Skeletal muscle satellite cell (primary cell): ENCODE results near the gene SMYD3.

ENCODE experiments used
- H3K27me3 ChIP-seq: 2 replicates; pipeline ENCODE4 v1.7.0; 2013; ENCODE audit warnings: low read length; ENCODE audit not compliant: control insufficient read depth, insufficient read depth
- H3K36me3 ChIP-seq: 2 replicates; pipeline ENCODE4 v1.7.0; 2013; ENCODE audit warnings: mild to moderate bottlenecking, control low read depth, low read length; ENCODE audit not compliant: insufficient read depth
- H3K4me1 ChIP-seq: 2 replicates; pipeline ENCODE4 v1.7.0; 2013; ENCODE audit warnings: low read length; ENCODE audit not compliant: control insufficient read depth, insufficient read depth
- H3K4me2 ChIP-seq: 2 replicates; pipeline ENCODE4 v1.7.0; 2013; ENCODE audit warnings: mild to moderate bottlenecking, low read length
- H3K4me3 ChIP-seq: 2 replicates; pipeline ENCODE4 v1.7.0; 2013; ENCODE audit warnings: low read length
- H3K9ac ChIP-seq: 2 replicates; pipeline ENCODE4 v1.7.0; 2013; ENCODE audit warnings: mild to moderate bottlenecking, low read depth, low read length, moderate library complexity
- H3K9me3 ChIP-seq: replicated peaks from 2 replicates; pipeline ENCODE4 v1.7.0; 2013; ENCODE audit warnings: mild to moderate bottlenecking, control low read depth, low read length

Gene SMYD3

GRCh38 chr1:246179401-246179800 lies 327.7 kb downstream of the SMYD3 start:
- H3K27me3 ChIP-seq: no peaks in the 10 kb centered on the region
- H3K4me1 ChIP-seq: peaks cover 5% of the 10 kb centered on the region
- H3K9ac ChIP-seq: no peak overlapping the region
- H3K4me2 ChIP-seq: no peak overlapping the region
- H3K9me3 ChIP-seq: no peaks in the 10 kb centered on the region
- H3K4me3 ChIP-seq: no peak overlapping the region
- H3K36me3 ChIP-seq: no peaks in the 10 kb centered on the region

DNA sequence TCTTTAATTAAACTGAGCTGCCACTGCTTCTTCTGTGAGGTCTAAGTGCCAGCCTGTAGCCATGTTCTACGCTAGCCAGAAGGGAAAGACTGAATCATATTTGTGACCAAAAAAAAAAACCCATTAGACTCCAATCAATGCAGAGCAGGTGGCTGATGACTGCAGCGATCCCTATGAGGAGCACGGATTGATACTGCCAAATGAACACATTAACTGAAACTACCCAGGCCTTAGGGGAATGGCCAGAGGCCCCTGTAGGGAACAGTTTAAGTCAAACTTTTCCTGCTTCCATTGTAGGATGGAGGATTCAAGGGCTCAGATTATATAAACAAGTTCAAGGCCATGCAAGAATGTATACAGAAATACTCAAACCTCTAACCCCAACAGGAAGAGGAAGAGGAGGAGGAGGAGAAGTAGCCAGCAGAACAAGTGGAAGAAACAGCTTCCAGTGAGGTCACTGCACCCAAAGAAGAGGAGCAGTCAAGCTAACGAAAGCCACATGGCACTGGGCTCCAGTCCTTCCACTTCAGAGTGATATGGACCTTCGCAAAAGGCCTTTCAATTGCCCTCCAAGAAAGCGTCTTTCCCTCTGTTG lies 328.3 kb downstream of the SMYD3 start:
- Histone ChIP-seq H3K9me3 (no peaks in the 10 kb centered on the region), H3K4me1 (peaks cover 5% of the 10 kb centered on the region), H3K36me3 (no peaks in the 10 kb centered on the region), H3K9ac (no peak overlapping the region), H3K4me3 (no peak overlapping the region), H3K4me2 (no peak overlapping the region), H3K27me3 (no peaks in the 10 kb centered on the region)

- no peak overlapping the region for H3K9ac ChIP-seq
- H3K4me1 ChIP-seq: peaks cover 5% of the 10 kb centered on the region
- no peaks in the 10 kb centered on the region for H3K27me3 ChIP-seq
- no peak overlapping the region for H3K4me2 ChIP-seq
- no peak overlapping the region for H3K4me3 ChIP-seq
- H3K36me3 ChIP-seq: no peaks in the 10 kb centered on the region
- H3K9me3 ChIP-seq: no peaks in the 10 kb centered on the region
Measured at GRCh38 chr1:246176126-246177024, 330.7 kb downstream of the SMYD3 start.

GRCh38 chr1:246170574-246171261 lies 336.4 kb downstream of the SMYD3 start:
- H3K4me3 ChIP-seq: no peak overlapping the region
- no peaks in the 10 kb centered on the region for H3K9me3 ChIP-seq
- no peaks in the 10 kb centered on the region for H3K27me3 ChIP-seq
- no peaks in the 10 kb centered on the region for H3K4me1 ChIP-seq
- no peaks in the 10 kb centered on the region for H3K36me3 ChIP-seq
- no peak overlapping the region for H3K9ac ChIP-seq
- H3K4me2 ChIP-seq: no peak overlapping the region

- no peaks in the 10 kb centered on the region for H3K9me3 ChIP-seq
- H3K4me1 ChIP-seq: no peaks in the 10 kb centered on the region
- H3K9ac ChIP-seq: no peak overlapping the region
- no peaks in the 10 kb centered on the region for H3K36me3 ChIP-seq
- no peak overlapping the region for H3K4me3 ChIP-seq
- no peak overlapping the region for H3K4me2 ChIP-seq
- H3K27me3 ChIP-seq: no peaks in the 10 kb centered on the region
Measured at GRCh38 chr1:246169486-246169885, 337.6 kb downstream of the SMYD3 start.

- Histone ChIP-seq H3K4me2 (no peak overlapping the region), H3K4me3 (no peak overlapping the region), H3K36me3 (no peaks in the 10 kb centered on the region), H3K9me3 (no peaks in the 10 kb centered on the region), H3K27me3 (no peaks in the 10 kb centered on the region), H3K4me1 (no peaks in the 10 kb centered on the region), H3K9ac (no peak overlapping the region)
Measured at GRCh38 chr1:246169019-246169418, 338.1 kb downstream of the SMYD3 start.

GRCh38 chr1:246166841-246167240 lies 340.2 kb downstream of the SMYD3 start:
- H3K9ac ChIP-seq: no peak overlapping the region
- no peak overlapping the region for H3K4me2 ChIP-seq

GRCh38 chr1:246165826-246166709 lies 341.0 kb downstream of the SMYD3 start:
- Histone ChIP-seq H3K9ac (no peak overlapping the region), H3K4me1 (peaks cover 4% of the 10 kb centered on the region), H3K4me3 (no peak overlapping the region), H3K27me3 (no peaks in the 10 kb centered on the region), H3K9me3 (no peaks in the 10 kb centered on the region), H3K4me2 (no peak overlapping the region), H3K36me3 (no peaks in the 10 kb centered on the region)

More at GRCh38 chr1:246166841-246167240, 340.2 kb downstream of the SMYD3 start:
- no peaks in the 10 kb centered on the region for H3K4me1 ChIP-seq
- H3K27me3 ChIP-seq: no peaks in the 10 kb centered on the region
- no peaks in the 10 kb centered on the region for H3K36me3 ChIP-seq
- no peak overlapping the region for H3K4me3 ChIP-seq
- H3K9me3 ChIP-seq: no peaks in the 10 kb centered on the region

DNA sequence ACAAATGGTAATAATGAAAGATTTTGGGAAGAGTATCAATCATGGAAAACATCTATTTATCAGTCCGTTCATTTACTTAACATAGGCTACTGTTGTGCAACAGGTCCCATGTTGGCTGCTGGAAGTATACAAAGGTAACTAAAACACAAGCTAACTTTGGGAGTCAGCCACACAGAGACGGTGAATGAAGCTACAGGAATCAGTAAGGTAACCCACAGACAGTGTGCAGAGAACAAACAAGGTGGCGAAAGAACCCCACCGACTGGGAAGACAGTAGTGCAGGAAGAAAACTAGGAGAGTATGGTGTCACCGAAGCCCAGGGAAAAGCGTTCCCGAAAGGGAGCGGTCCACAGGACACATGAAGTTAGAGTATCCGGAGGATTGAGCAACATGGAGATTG lies 342.3 kb downstream of the SMYD3 start:
- Histone ChIP-seq H3K4me1 (peaks cover 4% of the 10 kb centered on the region), H3K27me3 (no peaks in the 10 kb centered on the region), H3K36me3 (no peaks in the 10 kb centered on the region), H3K4me2 (no peak overlapping the region), H3K4me3 (no peak overlapping the region), H3K9ac (no peak overlapping the region), H3K9me3 (no peaks in the 10 kb centered on the region)

DNA sequence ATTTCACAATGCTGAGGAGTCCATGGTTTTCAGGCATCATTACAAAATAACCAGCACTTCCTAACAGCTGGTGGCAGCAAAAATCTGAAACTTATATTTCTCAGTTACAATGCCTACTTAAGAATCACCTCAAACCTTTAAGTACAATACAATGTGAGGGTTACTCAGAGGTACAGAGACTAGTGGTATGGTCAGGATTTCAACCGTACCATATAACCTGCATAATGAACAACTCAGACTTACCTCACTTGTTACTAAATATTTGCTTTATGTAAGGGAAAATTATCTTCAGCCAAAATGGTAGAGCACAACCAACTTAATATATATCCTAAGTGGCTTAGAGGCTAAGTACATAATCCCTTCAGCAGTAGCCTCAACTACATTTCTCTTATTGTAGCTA lies 344.5 kb downstream of the SMYD3 start:
- H3K9ac ChIP-seq: no peak overlapping the region
- no peak overlapping the region for H3K4me3 ChIP-seq
- H3K4me2 ChIP-seq: no peak overlapping the region
- H3K27me3 ChIP-seq: no peaks in the 10 kb centered on the region
- peaks cover 4% of the 10 kb centered on the region for H3K4me1 ChIP-seq
- H3K9me3 ChIP-seq: no peaks in the 10 kb centered on the region
- H3K36me3 ChIP-seq: no peaks in the 10 kb centered on the region

GRCh38 chr1:246161626-246162025 lies 345.5 kb downstream of the SMYD3 start:
- no peaks in the 10 kb centered on the region for H3K9me3 ChIP-seq
- H3K4me1 ChIP-seq: peaks cover 5% of the 10 kb centered on the region
- no peak overlapping the region for H3K4me2 ChIP-seq
- H3K9ac ChIP-seq: no peak overlapping the region
- no peaks in the 10 kb centered on the region for H3K27me3 ChIP-seq
- no peak overlapping the region for H3K4me3 ChIP-seq
- H3K36me3 ChIP-seq: no peaks in the 10 kb centered on the region
